ENCODE results near the gene GPR158.
"Not testable (repeated sequence)": the region's sequence is repeated elsewhere in the genome, so short reads cannot be mapped to it uniquely, and the experiment has no call there.

The GPR158 gene

DNA sequence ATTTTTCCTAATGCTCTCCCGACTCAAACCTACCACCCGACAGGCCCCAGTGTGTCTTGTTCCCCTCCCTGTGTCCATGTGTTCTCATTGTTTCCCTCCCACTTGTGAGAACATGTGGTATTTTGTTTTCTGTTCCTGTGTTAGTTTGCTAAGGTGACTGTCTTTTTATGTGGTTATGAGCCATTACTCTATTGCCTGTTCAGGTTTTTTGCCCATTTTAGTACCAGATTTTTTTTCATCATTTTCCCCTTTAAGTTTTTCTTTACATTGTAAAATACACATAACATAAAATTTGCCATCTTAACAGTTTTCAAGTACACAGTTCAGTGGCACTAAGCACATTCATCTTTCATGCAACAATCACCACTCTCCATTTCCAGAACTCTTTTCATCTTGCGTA is 133.5 kb downstream of the GPR158 start:
- no peak overlapping the region for H3K4me3 Mint-ChIP-seq
- DNase-seq (ENCODE audit: low spot score in 2 of 2) (no peak), ATAC-seq (no peak)
- no peak overlapping the region for H3K27ac Mint-ChIP-seq
- H3K9me3 Mint-ChIP-seq: peaks cover 13% of the 10 kb centered on the region
- H3K36me3 Mint-ChIP-seq: no peaks in the 10 kb centered on the region
- H3K4me1 Mint-ChIP-seq: no peaks in the 10 kb centered on the region

DNA sequence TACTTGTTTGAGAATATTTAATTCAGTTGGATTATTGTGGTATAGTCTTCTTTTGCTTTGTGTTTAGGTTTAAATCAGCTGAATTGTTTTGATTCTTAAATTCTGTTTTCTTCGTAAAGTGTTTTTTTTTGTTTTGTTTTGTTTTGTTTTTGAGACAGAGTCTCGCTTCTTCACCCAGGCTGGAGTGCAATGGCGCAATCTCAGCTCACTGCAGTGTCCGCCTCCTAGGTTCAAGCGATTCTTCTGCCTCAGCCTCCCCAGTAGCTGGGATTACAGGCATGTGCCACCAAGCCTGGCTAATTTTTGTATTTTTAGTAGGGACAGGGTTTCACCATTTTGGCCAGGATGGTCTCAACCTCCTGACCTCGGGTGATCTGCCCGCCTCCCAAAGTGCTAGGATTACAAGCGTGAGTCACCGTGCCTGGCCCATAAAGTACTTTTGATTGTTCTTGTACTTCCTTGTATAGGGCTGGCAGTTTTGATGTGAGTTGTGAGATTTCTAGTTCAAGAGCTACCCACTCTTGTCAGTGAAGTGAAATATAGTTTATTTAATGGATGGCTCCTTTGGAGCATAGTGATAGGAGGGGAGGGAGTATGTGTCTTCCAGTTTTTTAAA is 142.9 kb downstream of the GPR158 start:
- H3K4me3 Mint-ChIP-seq; H3K27ac Mint-ChIP-seq; DNase-seq (ENCODE audit: low spot score in 2 of 2); ATAC-seq; H3K36me3 Mint-ChIP-seq; H3K9me3 Mint-ChIP-seq; H3K4me1 Mint-ChIP-seq: not testable (repeated sequence)

DNA sequence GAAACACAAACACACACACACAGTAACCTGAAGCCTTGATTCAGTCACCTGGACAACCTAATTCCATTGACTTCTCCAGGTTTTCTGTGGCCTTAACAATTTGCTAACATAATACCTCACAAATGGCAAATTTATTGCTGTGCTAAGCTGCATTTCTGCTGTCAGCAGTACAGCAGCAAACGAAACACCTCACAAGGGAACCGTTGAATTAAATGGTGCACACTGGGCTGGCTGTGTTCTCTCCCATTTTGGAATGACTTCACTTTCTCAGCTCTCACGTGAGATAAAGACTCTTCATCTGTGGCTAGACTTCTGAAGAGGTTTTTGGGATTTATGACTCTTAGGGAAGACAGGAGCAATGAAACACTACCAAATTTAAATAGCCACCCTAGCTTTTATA is 152.5 kb downstream of the GPR158 start:
- peaks cover 10% of the 10 kb centered on the region for H3K9me3 Mint-ChIP-seq
- no peak overlapping the region for H3K4me3 Mint-ChIP-seq
- H3K27ac Mint-ChIP-seq: no peak overlapping the region
- ATAC-seq (no peak), DNase-seq (ENCODE audit: low spot score in 2 of 2) (no peak)
- no peaks in the 10 kb centered on the region for H3K36me3 Mint-ChIP-seq
- no peaks in the 10 kb centered on the region for H3K4me1 Mint-ChIP-seq

DNA sequence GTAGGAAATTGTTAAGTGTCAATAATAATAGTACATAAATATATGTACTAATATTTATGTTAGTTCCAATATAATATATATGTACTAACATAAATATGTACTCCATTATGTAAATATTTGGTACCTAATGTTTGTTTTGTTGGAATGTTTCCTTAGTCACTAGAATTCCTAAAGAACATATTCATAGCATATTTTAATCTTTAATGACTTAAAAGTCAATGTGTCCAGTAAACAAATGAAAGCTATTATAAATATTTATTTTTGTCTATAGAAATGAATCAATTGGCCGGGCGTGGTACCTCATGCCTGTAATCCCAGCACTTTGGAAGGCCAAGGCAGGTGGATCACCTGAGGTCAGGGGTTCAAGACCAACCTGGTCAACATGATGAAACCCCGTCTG is 153.6 kb downstream of the GPR158 start:
- Mint-ChIP-seq H3K9me3 (peaks cover 10% of the 10 kb centered on the region), H3K27ac (no peak overlapping the region), H3K4me1 (no peaks in the 10 kb centered on the region), H3K4me3 (no peak overlapping the region), H3K36me3 (no peaks in the 10 kb centered on the region)
- DNase-seq (ENCODE audit: low spot score in 2 of 2) (no peak), ATAC-seq (no peak)

DNA sequence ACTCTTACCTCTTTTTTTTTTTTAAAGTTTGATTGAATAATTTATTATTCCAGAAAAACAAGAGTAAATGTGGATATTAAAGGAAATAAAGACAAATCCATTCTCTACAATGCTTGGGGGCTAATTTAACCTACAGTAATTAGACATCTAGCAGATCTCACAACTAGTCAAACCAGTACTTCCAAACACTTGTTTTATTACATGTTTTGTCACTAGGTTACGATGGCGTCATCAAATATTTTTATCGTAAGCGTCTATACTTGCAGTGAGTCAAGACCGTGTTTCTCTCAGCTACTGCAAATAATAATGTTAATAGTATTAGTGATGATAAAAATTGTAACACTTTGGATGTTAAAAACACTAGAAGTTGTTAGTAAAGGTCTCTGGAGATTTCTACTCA is 154.8 kb downstream of the GPR158 start:
- H3K4me1 Mint-ChIP-seq; H3K36me3 Mint-ChIP-seq; ATAC-seq; DNase-seq (ENCODE audit: low spot score in 2 of 2); H3K27ac Mint-ChIP-seq; H3K4me3 Mint-ChIP-seq: not testable (repeated sequence)
- H3K9me3 Mint-ChIP-seq: peaks cover 10% of the 10 kb centered on the region

DNA sequence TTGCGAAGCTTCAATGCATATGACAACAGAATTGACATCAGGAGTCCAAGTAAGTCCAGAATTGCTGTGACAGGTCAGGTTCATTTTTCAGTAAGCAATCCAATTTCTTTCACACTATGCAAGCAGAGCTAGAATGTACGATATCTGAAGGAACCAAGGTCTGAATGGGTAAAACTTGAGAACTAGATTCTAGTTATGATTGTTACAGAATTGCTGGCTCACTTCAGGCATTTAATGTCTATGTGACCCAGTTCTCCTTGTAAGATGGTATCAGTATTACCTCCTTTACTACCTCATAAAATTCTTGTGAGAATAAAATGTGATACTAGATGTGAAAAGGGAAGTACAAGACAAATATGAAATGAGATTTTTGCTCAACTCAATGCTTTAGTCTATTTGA is 159.6 kb downstream of the GPR158 start:
- Mint-ChIP-seq H3K4me3 (no peak overlapping the region), H3K36me3 (no peaks in the 10 kb centered on the region), H3K9me3 (peaks cover 3% of the 10 kb centered on the region), H3K27ac (no peak overlapping the region), H3K4me1 (no peaks in the 10 kb centered on the region)
- DNase-seq (ENCODE audit: low spot score in 2 of 2) (no peak), ATAC-seq (no peak)

DNA sequence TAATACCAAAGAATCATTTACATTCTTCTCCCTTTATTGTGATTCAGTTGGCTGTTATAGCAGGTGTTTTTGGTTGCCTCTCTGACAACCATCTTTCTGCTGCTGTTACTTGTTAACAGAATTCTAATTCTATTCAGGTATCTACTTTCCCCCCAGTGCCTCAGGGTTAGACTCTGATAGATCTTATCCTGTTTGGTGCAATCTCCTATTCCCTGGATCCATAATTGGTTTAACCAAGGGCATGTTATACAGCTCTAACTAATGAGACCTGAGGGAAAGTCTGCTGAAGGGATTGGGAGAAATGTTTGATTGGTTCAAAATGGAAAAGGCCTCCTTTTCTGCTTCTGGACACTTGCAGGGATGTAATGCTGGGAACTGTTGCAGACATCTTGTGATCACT is 161.5 kb downstream of the GPR158 start:
- no peaks in the 10 kb centered on the region for H3K4me1 Mint-ChIP-seq

DNA sequence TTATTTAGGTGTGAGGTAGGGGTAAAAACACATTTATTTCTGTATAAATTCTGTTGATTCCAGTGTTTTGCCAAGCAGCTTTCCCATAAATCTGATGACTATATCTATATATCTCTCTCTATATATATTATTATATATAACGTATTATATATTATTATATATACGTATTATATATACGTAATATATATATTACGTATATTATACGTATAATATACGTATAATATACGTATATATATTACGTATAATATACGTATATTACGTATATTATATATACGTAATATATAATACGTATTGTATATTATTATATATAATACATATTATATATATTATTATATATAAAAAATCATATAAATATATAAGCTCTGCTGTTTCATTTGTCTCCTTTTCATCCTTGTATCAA is 163.5 kb downstream of the GPR158 start:
- H3K27ac Mint-ChIP-seq: no peak overlapping the region
- H3K36me3 Mint-ChIP-seq: no peaks in the 10 kb centered on the region
- no peak overlapping the region for H3K4me3 Mint-ChIP-seq
- no peaks in the 10 kb centered on the region for H3K4me1 Mint-ChIP-seq
- DNase-seq (ENCODE audit: low spot score in 2 of 2) (no peak), ATAC-seq (no peak)
- H3K9me3 Mint-ChIP-seq: peaks cover 10% of the 10 kb centered on the region

More for the DNA sequence above, 161.5 kb downstream of the GPR158 start:
- DNase-seq (ENCODE audit: low spot score in 2 of 2): no peak
- Mint-ChIP-seq H3K9me3 (peaks cover 4% of the 10 kb centered on the region), H3K36me3 (no peaks in the 10 kb centered on the region), H3K27ac (no peak overlapping the region), H3K4me3 (no peak overlapping the region)
- no peak for ATAC-seq

DNA sequence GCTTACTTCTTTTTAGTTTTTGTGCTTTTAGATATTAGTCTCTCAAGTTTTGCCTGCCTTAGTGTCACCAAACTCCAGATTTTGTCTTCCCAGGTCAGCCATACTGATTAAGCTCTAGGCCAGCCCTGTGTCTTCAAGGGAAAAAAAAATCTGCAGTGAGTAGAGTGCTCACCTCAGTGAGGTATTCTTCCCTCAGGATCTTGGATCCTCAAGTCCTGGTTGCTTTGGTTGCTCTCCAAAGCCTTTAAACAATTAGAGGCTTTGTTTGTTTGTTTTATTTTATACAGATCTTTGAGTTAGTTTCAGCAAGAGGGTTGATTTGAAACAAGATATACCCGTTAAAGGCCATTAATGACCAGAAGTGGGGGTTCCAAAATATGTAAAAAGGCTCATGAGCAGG is 165.2 kb downstream of the GPR158 start:
- no peaks in the 10 kb centered on the region for H3K4me1 Mint-ChIP-seq
- DNase-seq (ENCODE audit: low spot score in 2 of 2): no peak
- no peaks in the 10 kb centered on the region for H3K36me3 Mint-ChIP-seq
- H3K9me3 Mint-ChIP-seq: peaks cover 10% of the 10 kb centered on the region
- H3K27ac Mint-ChIP-seq: no peak overlapping the region
- ATAC-seq: no peak
- H3K4me3 Mint-ChIP-seq: no peak overlapping the region

DNA sequence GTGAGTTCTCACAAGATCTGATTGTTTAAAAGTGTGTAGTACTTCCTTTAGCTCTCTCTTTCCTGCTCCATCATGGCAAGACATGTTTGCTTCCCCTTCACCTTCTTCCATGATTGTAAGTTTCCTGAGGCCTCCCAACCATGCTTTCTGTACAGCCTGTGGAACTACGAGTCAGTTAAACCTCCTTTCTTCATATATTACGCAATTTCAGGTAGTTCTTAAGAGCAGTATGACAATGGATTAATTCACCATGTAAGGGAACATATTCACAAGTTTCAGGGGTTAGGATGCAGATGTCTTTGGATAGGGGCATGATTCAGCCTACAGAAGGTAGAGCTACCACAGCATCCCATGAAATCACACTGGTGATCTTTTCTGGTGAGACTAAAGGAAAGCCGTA is 174.7 kb downstream of the GPR158 start:
- Mint-ChIP-seq H3K36me3 (no peaks in the 10 kb centered on the region), H3K4me1 (no peaks in the 10 kb centered on the region)
- ATAC-seq: no peak

DNA sequence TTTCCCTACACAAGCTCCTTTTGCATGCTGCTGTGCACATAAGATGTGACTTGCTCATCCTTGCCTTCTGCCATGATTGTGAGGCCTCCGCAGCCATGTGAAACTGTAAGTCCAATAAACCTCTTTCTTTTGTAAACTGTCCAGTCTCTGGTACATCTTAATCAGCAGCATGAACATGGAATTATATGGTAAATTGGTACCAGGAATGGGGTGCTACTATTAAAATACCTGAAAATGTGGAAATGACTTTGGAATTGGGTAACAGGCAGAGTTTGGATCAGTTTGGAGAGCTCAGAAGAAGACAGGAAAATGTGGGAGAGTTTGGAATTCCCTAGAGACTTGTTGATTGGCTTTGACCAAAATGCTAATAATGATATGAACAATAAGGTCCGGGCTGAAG is 181.8 kb downstream of the GPR158 start:
- no peaks in the 10 kb centered on the region for H3K4me1 Mint-ChIP-seq
- H3K36me3 Mint-ChIP-seq: no peaks in the 10 kb centered on the region
- no peak overlapping the region for H3K27ac Mint-ChIP-seq
- no peak for DNase-seq (ENCODE audit: low spot score in 2 of 2)
- H3K4me3 Mint-ChIP-seq: no peak overlapping the region
- ATAC-seq: no peak
- peaks cover 24% of the 10 kb centered on the region for H3K9me3 Mint-ChIP-seq

More for the DNA sequence above, 174.7 kb downstream of the GPR158 start:
- no peak for DNase-seq (ENCODE audit: low spot score in 2 of 2)
- H3K4me3 Mint-ChIP-seq: no peak overlapping the region
- H3K27ac Mint-ChIP-seq: no peak overlapping the region
- H3K9me3 Mint-ChIP-seq: peaks cover 5% of the 10 kb centered on the region

DNA sequence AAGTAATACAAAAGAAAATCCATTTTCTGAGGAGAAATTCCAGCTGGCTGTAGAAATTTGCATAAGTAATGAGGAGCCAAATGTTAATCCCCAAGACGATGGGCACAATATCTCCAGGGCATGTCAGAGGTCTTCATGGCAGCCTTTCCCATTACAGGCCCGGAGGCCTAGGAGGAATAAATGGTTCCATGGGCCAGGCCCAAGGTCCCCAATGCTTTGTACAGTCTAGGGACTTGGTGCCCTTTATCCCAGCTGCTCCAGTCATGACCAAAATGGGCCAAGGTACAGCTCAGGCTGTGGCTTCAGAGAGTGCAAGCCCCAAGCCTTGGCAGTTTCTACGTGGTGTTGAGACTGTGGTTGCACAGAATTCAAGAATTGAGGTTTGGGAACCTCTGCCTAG is 182.5 kb downstream of the GPR158 start:
- no peaks in the 10 kb centered on the region for H3K36me3 Mint-ChIP-seq
- ATAC-seq (no peak), DNase-seq (ENCODE audit: low spot score in 2 of 2) (no peak)
- peaks cover 26% of the 10 kb centered on the region for H3K9me3 Mint-ChIP-seq
- no peaks in the 10 kb centered on the region for H3K4me1 Mint-ChIP-seq
- H3K4me3 Mint-ChIP-seq: no peak overlapping the region
- H3K27ac Mint-ChIP-seq: no peak overlapping the region

DNA sequence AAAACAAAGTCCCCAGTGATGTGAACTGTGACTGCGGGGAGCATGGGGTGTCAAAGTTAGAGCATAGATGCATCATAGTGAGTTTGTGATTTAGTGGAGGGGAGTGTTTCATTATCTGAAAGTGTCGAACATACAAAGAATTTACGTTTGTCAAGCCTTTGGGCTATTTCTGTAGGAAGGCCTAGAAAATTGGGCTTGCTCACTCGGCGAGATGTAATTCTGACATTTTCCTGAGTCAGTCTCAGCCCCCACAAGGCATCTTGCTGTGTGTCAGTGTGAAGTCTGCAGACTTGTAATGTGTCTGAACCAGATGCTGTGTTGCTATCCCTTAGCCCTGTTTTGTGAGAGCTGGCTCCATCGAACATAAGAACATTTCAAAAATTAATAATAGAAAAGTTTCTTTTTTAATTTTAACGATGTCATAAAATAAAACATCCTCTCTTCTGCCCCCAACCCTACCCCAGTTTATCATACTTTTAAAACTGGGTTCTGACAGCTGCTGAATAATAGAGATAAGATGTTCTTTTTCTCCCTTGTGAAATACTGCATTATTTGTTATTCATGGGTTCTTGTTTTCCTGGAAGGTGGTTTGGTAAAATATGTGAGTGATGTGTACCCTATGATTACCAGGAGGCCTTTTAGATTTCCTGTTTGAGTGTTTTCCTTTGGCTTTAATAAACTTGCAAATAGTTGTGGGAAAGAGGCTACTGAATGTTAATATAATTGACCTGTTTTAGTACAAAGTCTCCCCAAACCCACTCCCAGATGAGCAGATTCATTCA is 207.4 kb downstream of the GPR158 start:
- H3K4me3 Mint-ChIP-seq: no peak overlapping the region
- H3K9me3 Mint-ChIP-seq: peaks cover 18% of the 10 kb centered on the region
- ATAC-seq (no peak), DNase-seq (ENCODE audit: low spot score in 2 of 2) (no peak)
- no peaks in the 10 kb centered on the region for H3K36me3 Mint-ChIP-seq
- no peak overlapping the region for H3K27ac Mint-ChIP-seq
- no peaks in the 10 kb centered on the region for H3K4me1 Mint-ChIP-seq

DNA sequence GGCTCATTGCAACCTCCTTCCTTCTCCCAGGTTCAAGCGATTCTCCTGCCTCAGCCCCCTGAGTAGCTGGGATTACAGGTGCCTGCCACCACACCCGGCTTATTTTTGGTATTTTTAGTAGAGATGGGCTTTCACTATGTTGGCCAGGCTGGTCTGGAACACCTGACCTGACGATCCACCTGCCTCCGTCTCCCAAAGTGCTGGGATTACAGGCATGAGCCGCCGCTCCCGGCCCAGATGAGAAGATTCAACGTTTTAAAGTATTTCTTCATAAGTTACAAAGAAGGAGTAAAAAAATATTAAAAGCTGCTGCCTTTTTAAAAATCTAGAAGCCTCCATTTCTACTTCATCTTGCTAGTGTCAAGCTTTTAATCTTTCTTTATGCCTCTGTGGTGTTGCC is 208.1 kb downstream of the GPR158 start:
- not testable (repeated sequence) for H3K27ac Mint-ChIP-seq; H3K36me3 Mint-ChIP-seq; ATAC-seq; DNase-seq (ENCODE audit: low spot score in 2 of 2); H3K4me1 Mint-ChIP-seq; H3K4me3 Mint-ChIP-seq
- H3K9me3 Mint-ChIP-seq: peaks cover 18% of the 10 kb centered on the region

DNA sequence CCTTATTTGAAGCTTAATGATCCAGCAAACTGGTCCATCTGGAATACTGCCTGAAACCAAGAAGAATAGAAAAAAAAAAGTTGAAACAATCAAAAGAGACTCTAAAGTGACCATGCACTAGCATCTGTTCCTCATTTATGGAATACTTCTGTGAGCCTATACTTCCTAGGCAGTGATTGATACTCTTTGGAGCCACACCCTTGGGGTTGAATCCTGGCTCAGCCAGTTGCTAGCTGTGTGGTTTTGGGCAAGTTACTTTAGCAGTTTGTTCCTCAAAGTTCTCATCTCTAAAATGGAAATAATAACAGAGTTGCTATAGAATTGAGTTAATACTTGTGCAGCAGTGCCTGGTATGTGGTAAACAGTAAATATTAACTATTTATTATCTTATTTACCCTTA is 208.9 kb downstream of the GPR158 start:
- Mint-ChIP-seq H3K4me3 (no peak overlapping the region), H3K27ac (no peak overlapping the region), H3K9me3 (peaks cover 15% of the 10 kb centered on the region), H3K4me1 (no peaks in the 10 kb centered on the region), H3K36me3 (no peaks in the 10 kb centered on the region)
- ATAC-seq (no peak), DNase-seq (ENCODE audit: low spot score in 2 of 2) (no peak)

DNA sequence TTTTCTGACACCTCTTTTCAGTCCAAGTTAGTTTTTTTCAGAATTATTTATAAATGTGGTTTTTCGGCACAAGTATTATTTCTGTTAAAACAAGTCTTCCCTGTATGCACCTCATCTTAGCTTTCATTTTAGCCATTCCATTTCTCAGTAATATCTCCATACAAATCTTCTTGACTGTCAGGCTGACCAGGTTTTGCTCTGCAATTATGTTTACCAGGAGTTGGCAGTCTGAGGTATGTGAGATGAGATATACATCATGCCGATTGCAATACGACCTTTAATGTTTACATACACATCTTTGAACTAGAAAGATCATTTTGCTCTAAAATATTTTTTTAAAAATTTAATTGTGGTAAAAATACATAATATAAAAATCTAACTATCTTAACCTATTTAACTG is 209.8 kb downstream of the GPR158 start:
- no peaks in the 10 kb centered on the region for H3K4me1 Mint-ChIP-seq
- H3K36me3 Mint-ChIP-seq: no peaks in the 10 kb centered on the region
- peaks cover 14% of the 10 kb centered on the region for H3K9me3 Mint-ChIP-seq

More for the DNA sequence above, 209.8 kb downstream of the GPR158 start:
- H3K27ac Mint-ChIP-seq: no peak overlapping the region
- H3K4me3 Mint-ChIP-seq: no peak overlapping the region
- ATAC-seq: no peak
- no peak for DNase-seq (ENCODE audit: low spot score in 2 of 2)

Measured in stimulated activated effector memory CD8-positive, alpha-beta T cell treated with anti-CD3 and anti-CD28 coated beads, Interleukin-12 subunit alpha, Interleukin-12 subunit beta, amount 100 ng/mL, for 72 hours (primary cell).